Stimulated activated CD8-positive, alpha-beta memory T cell treated with anti-CD3 and anti-CD28 coated beads, Interleukin-12 subunit alpha, Interleukin-12 subunit beta, amount 100 ng/mL, for 24 hours (primary cell): Measurements from ENCODE around the gene E2F6.

Experiments used
- DNase-seq: peaks from one replicate; pipeline ENCODE4 v3.0.0-alpha.2; 2020; ENCODE audit errors: extremely low read depth

The E2F6 gene

GRCh38 chr2:11492720-11493119 lies 26.8 kb upstream of the E2F6 start:
- no peak for DNase-seq

DNA sequence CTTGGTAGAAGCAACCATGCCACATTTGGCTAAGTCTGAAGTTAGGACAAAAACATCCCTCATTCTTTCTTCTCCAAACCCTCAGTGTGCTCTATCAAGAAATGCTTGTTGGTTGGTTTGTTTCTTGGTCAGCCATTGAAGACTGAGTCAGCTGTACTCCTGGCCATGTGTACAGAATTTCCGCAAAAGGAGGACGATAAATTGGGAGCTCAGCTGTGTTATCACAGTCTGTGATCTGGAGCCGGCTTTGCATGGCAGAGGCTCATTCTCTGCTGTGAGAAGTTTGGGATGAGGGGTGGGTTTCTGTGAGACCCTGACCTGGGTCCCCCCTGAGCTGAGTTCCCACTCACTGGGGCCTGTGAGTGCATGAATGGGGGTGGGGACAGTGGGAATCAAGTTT lies 26.3 kb upstream of the E2F6 start:
- no peak for DNase-seq

DNA sequence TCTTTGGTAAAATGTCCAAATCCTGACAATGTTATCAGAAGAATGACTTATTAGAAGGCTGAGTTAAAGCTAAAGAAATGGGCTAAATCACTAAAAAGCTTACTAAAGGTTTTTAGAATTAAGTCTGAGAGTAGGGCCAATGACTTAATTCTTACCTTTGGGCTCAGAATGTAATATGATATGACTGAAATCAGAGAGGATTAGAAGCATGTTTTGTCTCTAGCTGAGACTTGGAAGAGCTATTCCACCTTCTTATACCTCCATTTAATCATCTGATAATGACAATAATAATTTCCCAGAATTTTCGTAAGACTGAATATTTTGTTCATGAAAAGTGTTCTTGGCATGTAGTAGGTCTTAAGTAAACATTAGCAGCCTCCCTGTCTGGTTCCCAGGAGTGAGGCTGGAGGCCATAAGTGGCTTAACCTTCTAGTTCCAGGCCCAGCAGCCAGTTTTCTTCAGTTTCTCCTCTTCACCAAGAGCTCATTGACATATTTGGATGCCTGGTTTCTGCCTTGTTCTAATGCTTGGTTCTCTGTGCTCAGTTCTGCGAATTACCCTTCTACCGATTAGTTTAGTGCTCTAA lies 25.5 kb upstream of the E2F6 start:
- DNase-seq: no peak

DNA sequence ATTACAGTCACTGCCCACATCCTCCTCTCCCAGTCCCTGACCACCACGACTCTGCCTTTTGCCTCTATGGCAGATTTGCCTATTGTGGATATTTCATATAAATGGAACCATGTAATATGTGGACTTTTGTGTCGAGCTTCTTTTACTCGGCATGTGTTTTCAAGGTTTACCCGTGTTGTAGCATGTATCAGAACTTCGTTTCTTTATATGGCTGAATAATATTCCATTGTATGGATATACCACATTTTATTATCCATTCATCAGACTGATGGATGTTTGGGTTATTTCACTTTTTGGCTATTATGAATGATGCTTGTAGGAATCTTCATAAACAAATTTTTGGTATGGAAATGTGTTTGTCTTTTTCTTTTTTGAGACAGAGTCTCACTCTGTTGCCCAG lies 24.2 kb upstream of the E2F6 start:
- no peak for DNase-seq

GRCh38 chr2:11488809-11489208 lies 22.8 kb upstream of the E2F6 start:
- DNase-seq: no peak

DNA sequence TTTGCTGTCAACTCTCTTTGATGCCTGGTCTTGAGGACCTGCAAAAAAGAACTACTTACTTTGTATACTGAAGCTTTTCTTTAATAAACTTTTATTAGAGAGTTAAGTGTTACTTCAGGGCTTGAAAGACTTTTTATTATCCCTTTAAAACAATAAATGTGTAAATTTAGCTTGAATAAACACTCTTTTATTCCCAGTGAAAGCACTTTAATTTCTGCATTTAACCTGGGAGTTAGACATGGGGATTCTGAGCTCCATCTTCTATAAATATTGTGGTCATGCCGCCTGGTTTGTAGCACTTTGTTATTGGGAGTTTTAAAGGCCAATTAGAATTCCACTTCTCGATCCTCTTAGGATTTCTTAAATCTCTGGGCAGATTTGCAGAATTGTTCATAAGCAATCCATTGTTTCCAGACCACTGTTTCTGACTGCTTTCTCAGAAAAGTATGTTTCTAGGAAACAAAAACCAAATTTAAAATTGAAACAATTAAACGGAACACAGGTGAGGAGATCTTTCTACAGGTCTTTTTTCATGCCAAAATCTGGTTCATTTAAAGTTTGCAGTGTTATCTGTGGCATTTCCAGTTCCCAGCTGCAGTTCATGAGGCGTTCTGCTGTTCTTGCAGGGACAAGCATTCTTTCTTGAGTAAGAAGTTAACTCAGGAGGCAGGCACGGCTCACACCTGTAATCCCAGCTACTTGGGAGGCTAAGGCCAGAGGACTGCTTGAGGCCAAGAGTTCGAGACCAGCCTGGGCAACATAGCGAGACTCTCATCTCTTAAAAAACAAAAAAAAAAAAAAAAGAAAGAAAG lies 18.1 kb upstream of the E2F6 start:
- DNase-seq: no peak

GRCh38 chr2:11482473-11483035 lies 16.6 kb upstream of the E2F6 start:
- DNase-seq: no peak

- no peak for DNase-seq
Measured at GRCh38 chr2:11481789-11482472, 16.0 kb upstream of the E2F6 start.

- DNase-seq: no peak
Measured at GRCh38 chr2:11481426-11481788, 15.4 kb upstream of the E2F6 start.

GRCh38 chr2:11480859-11481258 lies 14.9 kb upstream of the E2F6 start:
- no peak for DNase-seq

- DNase-seq: no peak
Measured at GRCh38 chr2:11480406-11480805, 14.4 kb upstream of the E2F6 start.

- DNase-seq: no peak
Measured at GRCh38 chr2:11478899-11479605, 13.1 kb upstream of the E2F6 start.

DNA sequence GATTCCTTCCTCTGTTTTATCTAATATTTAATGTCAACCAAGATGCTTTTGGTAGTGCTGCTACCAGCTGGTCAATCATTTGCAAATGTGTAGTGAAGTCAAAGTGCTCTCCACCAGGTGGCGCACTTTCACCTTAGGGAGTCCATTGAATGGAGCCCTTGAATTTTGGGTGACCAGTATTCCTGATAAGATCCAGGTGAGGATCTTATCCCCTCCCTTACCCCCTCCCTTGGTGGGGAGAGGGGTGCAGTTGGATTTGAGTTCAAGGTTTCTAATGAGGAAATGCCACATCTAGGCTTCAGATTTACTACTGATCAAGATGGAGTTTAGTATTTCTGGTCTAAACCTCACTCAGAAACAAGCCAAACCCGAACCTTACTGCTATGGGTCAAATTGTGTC lies 12.0 kb upstream of the E2F6 start:
- DNase-seq: peak; percentile 61

GRCh38 chr2:11473659-11474433 lies 7.9 kb upstream of the E2F6 start:
- DNase-seq: no peak

DNA sequence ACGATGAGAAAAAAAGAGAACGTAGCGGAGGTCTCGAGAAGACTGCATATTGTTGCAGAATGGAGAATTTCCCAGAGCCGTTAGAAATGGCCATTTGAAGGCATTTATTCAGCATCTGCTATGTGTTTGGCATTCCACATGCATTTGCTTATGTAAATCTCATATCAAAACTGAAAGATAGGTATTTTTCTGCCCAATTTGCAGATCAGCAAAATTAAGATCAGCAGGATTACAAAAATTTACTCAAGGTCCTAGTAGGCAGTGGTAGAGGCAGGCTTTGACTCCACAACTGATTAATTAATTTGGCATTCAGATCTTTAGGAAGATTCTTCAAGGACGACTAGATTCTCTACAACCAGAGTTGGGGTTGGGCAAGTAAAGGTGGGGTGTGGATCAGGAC lies 1.8 kb upstream of the E2F6 start:
- DNase-seq: no peak

DNA sequence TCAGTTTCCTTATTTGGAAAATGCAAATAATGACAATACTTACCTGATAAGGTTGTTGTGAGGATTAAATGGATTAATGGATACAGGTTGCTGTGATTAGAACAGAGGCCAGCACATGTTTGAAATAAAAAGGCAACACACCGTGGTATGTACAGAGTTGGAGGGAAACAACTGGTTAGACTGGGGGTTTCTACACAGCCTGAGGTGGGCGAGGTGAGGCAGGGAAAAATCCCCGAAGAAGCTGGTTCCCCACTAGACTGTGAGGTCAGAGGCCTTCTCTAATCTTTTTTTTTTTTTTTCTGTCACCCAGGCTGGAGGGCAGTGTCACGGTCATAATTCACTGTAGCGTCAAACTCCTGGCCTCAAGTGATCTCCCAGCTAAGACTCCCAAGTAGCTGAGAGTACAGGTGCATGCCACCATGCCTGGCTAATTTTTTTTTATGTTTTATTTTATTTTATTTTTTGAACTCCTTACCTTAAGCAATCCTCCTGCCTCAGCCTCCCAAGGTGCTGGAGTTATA lies 1.2 kb upstream of the E2F6 start:
- no peak for DNase-seq

DNA sequence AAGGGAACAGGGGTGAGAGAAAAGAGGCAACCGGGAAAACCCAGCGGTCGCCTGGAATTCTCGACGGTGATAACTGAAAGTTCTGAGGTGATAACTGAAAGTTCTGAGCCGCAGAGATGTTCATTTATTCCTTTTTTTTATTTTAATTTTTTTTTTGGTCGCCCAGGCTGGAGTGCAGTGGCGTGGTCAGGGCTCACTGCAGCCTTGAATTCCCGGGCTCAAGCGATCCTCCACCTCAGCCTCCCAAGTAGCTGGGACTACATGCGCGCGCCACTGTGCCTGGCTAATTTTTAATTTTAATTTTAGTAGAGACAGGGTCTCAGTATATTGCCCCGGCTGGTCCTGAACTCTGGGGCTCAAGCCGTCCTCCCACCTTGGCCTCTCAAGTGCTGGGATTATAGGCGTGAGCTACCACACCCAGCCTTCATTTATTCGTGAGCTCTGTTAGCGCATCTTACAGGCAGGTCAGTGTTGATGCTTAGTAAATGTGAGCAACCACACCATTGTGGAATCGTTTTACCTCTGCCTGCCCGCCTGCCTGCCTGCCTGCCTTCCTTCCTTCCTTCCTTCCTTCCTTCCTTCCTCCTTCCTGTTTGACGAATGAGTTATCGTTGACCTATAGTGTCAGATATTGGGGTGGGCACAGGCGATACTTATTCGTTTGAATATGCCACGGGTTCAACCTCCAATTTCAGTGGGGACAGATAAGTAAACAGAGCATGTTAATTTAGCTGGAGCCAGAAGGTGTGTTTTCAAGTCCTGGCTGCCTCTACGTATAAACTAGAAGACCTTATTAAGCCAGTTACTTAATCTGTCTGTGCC lies 557 bp upstream of the E2F6 start:
- no peak for DNase-seq

GRCh38 chr2:11465110-11465484 lies 864 bp downstream of the E2F6 start:
- no peak for DNase-seq

- DNase-seq: no peak
Measured at GRCh38 chr2:11459816-11460215, 6.1 kb downstream of the E2F6 start.

DNA sequence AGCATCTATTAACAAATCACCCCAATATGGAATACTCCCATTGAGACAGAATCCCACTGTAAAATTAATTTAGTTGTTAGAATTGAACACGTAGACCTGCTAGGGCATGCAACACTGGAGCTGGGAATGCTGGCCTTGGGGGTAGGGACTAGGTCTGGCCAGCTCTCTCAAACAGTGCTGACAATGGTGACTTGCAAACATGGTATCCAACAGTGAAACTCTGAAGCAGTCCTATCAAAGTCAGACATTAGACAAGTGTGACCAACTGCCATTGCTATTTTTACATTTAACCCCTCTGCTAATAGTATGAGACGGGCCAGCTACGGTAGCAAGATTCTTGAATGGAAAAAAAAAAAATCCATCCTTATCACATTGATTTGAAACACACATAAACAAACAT lies 7.2 kb downstream of the E2F6 start:
- DNase-seq: no peak
